Colon (tissue), 2 donors: ENCODE measurements around the gene UBE2J1.

Experiments
- FAIRE-seq: peaks from 2 replicates; lab custom pipeline; 2012; peaks lifted over from hg19 to GRCh38; lab: Jason Lieb, UNC
- donor health status: control.
- donor health status: control.

The UBE2J1 gene

GRCh38 chr6:89364586-89364985 is 12.1 kb upstream of the UBE2J1 start:
- FAIRE-seq, result no peak

- FAIRE-seq, result no peak
These were observed 8.6 kb upstream of the UBE2J1 start for GRCh38 chr6:89361171-89361570.

- peak; percentile 10 for FAIRE-seq
These were observed 8.0 kb upstream of the UBE2J1 start for GRCh38 chr6:89360415-89360999.

DNA sequence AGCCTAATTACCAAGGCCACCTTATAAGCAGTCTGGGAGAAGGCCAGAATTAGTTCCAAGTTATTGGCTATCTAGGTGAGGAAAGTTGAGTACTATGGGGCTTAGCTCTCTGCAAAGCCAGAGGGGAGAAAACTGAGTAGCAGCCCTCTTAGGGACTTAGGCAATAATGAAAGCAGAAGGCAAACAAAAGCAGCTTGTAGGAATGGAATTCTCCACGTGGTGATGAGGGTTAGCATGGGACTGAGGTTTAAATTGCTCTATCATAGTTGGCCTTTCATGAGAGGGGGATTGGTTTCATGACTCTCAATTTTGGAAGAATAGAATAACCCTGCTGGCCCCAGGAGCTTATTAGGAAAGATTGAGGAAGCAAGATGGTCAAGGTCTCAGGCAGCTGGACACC is 7.0 kb upstream of the UBE2J1 start:
- no peak for FAIRE-seq

GRCh38 chr6:89357390-89357789 is 4.9 kb upstream of the UBE2J1 start:
- no peak for FAIRE-seq

GRCh38 chr6:89356642-89357170 is 4.2 kb upstream of the UBE2J1 start:
- FAIRE-seq, result no peak

- FAIRE-seq, result no peak
These were observed 3.1 kb upstream of the UBE2J1 start for GRCh38 chr6:89355511-89356194.

DNA sequence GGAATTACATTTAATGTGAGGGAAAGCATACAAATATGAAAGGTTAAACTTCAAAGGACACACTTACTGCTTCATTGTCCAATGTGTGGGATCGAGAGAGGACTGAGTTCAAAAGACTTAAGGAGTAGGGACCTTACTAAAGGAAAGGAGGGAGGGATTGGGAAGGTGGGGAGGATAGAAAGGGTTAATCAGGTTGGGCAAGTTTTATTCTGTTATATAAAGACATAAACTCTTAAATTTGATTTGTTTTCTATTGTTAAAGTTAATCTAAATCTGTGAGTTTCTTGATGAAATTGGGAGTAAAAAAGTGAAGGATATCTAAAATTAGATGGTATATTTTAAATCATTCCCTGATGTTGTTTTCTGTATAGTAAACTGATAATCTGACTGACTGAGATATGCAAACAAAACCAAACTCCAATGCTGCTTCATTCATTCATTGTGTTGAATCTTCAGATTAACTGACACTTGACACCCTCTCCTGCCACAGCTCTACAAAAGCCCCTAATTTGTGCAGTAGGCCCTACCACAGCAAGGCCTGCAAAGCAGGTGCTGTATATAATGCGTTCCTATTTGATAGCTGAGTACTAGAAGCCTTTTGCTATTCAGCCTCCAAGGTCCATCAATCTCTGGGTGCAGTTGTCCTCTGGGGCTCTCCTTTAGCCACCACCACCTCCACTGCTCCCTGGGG is 1.3 kb upstream of the UBE2J1 start:
- no peak for FAIRE-seq

- no peak for FAIRE-seq
These were observed 615 bp upstream of the UBE2J1 start for GRCh38 chr6:89353118-89353556.

GRCh38 chr6:89351671-89352277 is 748 bp downstream of the UBE2J1 start:
- no peak for FAIRE-seq

DNA sequence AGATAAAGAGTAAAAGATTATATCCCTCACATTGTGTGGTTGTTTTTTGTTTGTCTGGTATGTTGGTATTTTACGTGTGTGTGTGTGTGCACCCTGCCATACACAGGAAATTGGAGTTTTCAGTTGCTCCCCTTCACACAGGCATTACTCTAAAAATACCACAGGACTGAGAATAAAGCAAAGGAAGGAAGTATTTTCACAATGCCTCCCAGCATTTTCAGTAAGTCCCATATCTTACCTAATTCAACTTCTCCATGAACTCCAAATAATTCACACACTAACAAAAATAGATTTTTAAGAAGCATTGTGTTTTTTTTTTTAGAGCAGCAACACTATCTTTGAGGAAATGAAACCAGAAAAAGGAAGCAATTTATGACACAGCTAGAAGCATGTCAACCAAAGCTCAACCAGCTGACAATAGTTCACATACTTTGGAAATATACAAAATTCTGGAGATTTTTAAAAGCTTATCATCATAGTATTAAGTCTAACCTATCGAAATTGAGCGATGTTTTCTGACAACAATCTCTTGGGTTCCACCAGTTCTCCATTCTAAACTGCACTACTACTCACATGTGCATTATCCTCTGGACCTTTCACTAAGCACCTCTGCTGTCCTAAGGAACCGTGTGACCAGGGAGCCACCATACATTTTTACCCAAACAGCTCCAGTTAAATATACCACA is 2.1 kb downstream of the UBE2J1 start:
- FAIRE-seq, result peak; percentile 28

GRCh38 chr6:89348372-89348771 is 4.2 kb downstream of the UBE2J1 start:
- no peak for FAIRE-seq

- FAIRE-seq, result no peak
These were observed 4.7 kb downstream of the UBE2J1 start for GRCh38 chr6:89347825-89348224.

GRCh38 chr6:89346433-89346832 is 6.1 kb downstream of the UBE2J1 start:
- FAIRE-seq, result no peak

GRCh38 chr6:89339565-89339964 is 13.0 kb downstream of the UBE2J1 start:
- no peak for FAIRE-seq

DNA sequence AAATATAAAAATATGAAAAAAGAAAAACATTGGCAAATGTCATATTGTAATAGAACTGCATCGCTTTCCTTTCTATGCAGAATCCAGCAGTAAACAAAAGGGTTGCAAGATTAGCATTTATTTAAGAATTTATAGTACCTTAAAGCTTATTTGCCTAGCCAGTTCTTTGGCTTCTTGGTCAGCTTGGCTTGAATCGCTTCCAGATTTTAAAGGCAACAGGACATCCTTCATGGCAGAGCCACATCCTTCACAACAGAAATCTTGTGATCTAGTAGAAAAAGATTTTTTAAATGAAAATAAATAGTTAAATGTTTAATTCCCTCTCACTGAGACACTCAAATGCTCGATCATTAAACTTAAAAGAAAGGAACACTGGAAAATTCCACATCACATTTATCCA is 17.4 kb downstream of the UBE2J1 start:
- FAIRE-seq, result no peak

DNA sequence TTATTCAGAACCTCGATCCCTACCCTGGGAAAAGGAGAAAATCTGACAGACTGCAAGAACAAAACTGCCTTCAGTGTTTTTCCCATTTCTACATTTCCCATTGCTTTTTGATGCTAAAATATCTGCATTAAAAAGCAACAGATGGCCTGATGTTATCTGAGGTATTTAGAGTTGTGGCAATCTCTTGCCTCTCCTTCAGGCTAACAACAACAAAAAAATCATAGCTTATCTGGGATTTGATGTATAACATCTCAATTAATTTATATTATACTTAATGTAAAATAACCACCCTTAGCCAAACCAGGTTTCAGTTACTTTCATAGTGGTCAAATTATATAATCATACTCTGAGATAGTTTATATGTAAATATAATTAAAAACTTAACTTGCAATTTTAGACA is 21.6 kb downstream of the UBE2J1 start:
- FAIRE-seq, result peak; percentile 38

GRCh38 chr6:89328976-89329375 is 23.5 kb downstream of the UBE2J1 start:
- no peak for FAIRE-seq

DNA sequence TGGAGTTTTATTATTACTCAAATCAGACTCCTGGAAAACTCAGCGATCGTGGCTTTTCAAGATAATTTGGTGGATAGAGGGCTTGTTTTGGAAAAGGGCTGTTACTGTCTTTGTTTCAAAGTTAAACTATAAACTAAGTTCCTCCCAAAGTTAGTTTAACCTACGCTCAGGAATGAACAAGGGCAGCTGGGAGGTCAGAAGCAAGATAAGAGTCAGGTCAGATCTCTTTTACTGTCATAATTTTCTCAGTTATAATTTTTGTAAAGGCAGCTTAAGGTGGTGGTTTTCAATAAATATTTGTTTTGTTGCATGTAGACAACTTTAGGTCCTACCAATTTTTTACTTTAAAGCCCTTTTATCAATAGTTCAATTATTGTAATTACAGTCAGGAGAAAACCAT is 28.2 kb downstream of the UBE2J1 start:
- no peak for FAIRE-seq

GRCh38 chr6:89323511-89323971 is 29.0 kb downstream of the UBE2J1 start:
- FAIRE-seq, result no peak

GRCh38 chr6:89321131-89321970 is 31.2 kb downstream of the UBE2J1 start:
- FAIRE-seq, result no peak
